ENCODE results near the gene TMEM51.

Gene TMEM51, protein sequence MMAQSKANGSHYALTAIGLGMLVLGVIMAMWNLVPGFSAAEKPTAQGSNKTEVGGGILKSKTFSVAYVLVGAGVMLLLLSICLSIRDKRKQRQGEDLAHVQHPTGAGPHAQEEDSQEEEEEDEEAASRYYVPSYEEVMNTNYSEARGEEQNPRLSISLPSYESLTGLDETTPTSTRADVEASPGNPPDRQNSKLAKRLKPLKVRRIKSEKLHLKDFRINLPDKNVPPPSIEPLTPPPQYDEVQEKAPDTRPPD

GRCh38 chr1:15153184-15153841 lies at the start of gene TMEM51:
TMEM51 (plus strand) TSS chr1:15153747; CDS start chr1:15215088, 61,341 bp downstream.
- no peak for DNase-seq

DNA sequence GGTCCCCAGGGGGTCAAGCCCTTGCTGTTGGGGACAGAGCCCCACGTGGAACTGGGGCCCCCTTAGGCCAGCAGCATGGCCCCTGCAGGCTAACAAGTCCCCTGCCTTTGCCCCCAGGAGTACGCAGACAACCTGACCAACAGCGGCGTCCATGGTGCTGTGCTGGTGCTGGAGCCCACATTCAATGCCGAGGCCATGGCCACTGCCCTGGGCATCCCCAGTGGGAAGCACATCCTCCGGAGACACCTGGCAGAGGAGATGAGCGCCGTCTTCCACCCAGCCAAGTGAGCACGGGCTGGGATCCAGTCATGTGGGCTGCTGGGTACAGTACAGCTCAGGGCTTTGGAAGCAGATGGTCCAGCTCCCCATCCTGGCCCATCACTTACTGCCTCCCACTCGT lies 49.6 kb upstream of the TMEM51 start:
- no peak for DNase-seq

DNA sequence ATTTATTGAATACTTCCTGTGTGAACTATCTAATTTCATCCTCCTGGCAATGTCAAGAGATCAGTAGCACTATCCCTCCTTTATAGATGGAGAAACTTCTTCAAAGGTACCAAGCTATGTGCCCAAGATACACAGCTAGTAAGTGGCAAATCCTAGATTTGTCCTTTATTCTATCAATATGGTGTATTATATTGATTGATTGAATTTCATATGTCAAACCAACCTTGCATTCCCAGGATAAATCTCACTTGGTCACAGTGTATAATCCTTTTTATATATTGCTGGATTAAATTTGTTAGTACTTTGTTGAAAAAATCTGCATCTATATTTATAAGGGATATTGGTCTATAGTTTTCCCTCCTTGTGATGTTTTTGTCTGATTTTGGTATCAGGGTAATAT lies 48.8 kb upstream of the TMEM51 start:
- DNase-seq: no peak

DNA sequence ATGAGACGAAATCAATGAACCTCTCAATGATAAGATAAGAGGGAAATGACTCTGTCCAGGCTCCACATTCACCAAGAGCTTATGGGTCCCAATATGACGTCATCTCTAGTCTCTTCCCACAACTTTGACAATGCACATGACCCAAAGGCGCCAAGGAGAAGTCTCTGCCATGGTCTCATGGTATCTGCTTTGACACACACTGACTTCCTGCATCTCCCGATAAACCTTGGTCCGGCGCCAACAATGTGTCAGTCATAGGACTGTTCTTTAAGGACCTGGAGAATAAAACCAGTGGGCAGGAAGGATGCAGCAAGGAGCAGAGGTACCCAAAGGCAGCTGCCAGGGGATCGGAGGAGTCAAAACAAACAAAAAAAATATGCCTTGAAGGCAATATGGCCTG lies 46.9 kb upstream of the TMEM51 start:
- no peak for DNase-seq

DNA sequence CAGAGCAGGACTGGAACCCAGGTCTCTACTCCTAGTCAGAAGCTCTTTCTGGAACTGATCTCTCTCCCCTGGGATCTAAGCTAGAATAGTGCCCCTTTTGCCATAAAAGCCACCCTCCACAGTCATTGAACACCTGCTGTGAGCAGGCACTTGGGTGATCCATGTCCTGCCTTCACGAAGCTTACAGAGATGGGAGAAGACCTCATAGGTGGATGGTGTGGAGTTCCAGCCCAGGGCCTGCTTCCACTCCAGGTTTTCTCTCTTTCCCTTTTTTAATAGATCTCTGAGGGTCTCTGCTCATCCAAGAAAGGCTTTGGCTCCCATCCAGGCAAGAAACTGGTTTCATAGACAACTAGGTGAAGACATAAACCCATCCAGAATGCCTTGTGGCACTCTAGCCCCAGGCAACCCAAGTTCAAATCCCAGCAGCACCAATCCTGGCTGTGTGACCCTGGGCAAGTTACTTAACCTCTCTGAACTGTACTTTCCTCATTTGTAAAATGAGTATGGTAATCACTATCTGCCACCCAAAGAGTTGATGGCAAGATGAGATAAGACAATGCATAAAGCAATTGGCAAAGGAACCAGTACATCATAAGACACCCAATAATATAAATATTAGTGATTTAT lies 46.4 kb upstream of the TMEM51 start:
- DNase-seq: no peak

DNA sequence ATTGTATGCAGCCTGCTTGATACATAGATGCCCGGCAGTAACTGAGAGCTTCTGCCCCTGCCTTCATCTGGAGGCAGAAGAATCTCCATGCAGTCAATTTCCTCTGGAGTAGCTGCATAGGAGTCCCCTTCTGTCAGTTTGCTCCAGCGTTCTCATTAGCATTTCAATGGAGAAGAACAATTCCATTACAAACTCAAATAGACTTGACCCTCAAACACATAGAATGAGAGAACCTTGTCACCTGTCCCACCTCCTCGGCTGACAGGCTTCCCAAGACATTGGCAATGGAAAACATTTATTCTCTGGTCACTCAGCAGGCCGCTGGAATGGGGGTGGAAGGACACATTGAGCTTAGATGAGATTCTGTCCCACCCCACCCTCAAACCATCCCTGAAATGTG lies 45.6 kb upstream of the TMEM51 start:
- no peak for DNase-seq

- DNase-seq: no peak
Measured at GRCh38 chr1:15110128-15110866, 43.2 kb upstream of the TMEM51 start.

DNA sequence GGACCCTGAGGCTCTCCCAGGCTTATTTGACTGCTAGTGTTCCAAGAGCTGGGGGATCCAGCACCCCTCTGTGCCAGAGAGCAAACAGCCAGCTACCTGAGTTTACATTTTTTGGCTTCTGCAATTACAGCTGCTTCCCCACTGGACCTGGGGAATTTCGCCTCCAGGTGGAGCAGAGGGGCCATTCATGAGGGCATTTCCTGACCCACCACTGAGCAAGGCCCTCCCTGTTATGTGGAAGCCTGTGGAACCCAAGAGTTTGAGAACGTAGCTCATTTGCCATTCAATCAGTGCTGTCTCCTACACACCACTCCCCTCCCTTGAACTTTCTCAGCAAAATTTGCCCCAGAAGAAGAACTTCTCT lies 42.7 kb upstream of the TMEM51 start:
- DNase-seq: no peak

- no peak for DNase-seq
Measured at GRCh38 chr1:15113146-15113545, 40.4 kb upstream of the TMEM51 start.

GRCh38 chr1:15114884-15115283 lies 38.7 kb upstream of the TMEM51 start:
- DNase-seq: no peak

GRCh38 chr1:15115542-15116330 lies 37.8 kb upstream of the TMEM51 start:
- no peak for DNase-seq

DNA sequence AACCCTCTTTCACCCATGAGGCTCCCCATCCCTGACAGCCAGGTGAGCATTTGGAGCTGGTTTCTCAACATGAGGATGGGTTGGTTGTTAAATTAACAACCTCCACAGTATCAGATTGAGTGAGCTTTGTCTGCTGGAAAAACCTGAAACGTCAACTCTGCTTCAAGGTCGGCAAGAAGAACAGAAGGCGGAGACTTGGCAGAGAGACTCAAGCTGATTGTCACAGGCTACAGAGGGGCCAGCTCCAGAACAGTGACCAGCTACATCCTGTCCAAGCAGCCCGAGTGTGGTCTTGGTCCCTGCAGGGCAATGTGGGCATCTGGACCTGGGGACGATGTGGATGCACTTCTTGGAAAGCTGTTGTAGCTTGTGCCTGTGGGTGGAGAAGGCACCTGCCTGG lies 36.6 kb upstream of the TMEM51 start:
- no peak for DNase-seq

- DNase-seq: no peak
Measured at GRCh38 chr1:15117671-15118325, 35.7 kb upstream of the TMEM51 start.

DNA sequence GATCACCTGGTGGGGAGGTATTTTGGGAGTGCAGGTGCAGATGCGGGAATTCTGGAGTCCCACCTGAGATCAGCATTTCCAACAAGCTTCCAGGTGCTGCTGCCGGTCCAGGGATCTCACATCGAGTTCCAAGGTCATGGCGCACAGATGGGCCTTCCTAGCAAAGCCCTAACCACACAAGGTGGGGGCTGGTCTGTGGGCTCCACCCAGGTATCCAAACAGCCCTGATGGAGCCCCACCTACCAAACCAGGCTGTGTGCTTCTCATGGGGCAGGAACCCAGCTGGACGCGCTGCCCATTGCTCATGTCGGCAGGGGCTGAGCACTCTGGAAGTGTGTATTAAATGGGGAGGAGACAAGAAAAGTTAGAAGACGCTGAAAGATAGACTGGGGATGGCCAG lies 35.0 kb upstream of the TMEM51 start:
- DNase-seq: no peak

DNA sequence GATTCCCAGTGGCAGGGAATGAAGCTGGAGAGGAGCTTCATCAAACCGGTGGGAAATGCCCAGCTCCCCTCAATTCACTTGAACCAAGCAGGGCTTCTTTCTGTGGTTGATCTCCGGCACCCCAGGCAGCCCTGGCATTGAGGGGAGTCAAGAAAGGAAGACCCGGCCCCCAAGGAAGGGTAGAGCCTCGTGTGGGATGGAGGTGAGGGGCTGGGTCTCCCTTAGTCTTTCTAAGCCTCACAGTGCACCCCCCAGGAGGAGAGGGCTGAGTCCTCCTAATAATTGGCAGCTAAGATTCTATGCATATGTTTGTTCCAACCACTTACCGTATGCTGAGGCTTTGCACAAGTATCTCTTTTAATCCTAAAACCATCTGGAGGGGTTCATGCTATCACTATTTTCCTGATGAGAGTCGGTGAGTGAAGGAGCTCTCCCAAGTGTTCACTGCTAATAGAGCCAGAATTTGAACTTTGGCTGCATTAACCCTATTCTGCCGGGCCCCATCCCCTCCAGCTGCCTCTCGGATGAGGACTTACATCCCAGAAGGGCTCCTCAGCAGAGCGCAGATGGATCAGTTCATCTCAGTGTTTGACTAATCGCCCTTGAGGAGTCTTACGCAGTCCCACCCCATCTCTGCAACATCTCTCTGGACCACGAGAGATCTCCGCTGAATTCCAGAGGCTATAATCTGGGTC lies 33.1 kb upstream of the TMEM51 start:
- no peak for DNase-seq

GRCh38 chr1:15122331-15122730 lies 31.2 kb upstream of the TMEM51 start:
- no peak for DNase-seq

GRCh38 chr1:15123270-15123669 lies 30.3 kb upstream of the TMEM51 start:
- no peak for DNase-seq

- DNase-seq: no peak
Measured at GRCh38 chr1:15123925-15124324, 29.6 kb upstream of the TMEM51 start.

DNA sequence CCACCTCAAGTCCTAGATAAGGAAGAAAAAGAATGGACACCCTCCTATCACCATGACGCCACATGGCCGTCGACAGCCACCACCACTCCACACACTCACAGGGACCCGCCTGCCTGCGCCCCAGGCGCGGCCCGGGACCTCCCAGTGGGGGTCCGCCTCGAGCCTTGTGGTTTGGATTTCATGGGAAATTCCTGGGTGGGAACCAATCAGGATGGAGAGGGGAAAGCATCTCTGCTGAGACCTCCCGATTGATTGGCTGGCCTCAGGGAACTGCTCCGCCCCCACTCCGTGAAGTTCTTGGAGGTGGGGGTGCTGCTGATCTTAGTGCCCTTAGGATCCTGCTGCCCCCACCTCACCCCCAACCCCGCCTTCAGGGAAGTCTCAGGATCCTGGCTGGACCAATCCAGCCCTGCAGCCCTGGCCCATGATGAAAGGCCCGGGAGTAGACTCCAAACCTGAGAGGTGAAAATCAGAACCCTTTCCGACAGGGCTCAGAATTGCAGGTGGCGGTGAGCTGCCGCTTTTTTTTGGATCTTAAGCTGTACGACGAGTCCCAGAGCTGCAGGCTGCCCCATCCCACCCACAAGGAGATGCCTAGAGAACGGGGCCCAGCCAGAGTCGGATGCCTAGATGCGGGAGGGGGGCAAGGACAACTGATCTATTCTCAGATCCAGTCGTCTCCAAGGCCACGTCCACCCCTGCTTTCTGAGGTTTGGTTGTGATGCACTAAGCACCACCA lies 29.0 kb upstream of the TMEM51 start:
- no peak for DNase-seq

DNA sequence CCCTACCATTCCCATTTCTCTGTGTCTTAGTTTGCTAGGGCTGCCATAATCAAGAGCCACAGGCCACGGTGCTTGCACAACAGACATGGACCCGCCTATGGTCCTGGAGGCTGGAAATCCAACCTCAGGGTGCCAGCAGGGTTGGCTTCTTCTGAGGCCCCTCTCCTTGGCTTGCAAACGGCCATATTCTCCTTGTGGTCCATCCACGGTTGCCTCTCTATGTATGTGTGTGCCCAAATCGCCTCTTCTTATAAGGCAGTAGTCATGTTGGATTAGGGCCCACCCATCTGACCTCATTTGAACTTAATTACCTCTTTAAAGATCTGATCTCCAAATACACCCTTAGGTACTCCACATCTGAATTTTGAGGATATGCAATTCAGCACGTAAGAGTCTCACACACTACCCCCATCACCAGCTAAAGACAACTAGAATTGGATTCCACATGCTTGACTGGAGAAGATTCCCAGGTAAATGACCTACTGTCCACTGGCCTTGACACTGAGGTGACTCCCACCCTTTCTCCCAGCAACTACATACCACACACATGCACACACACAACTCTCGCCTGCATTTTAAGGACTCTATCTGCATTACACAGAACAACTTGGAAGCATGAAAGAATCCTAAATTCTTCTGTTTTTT lies 28.3 kb upstream of the TMEM51 start:
- DNase-seq: no peak
